MCF 10A (cell line): ENCODE results near the gene RALA. TPM values are rescaled to one million over a fixed set of nuclear protein-coding genes. Genes with fewer than 3 reads are reported as not detected.

Source experiments
- BruUV-seq: library from RNA; stranded (reverse); fragments of 400-500 nt; replicated peaks from 2 replicates; lab custom pipeline; 2021; lab: Mats Ljungman, UMichigan
- CTCF ChIA-PET: fragments of 300-600 bp; sonication (Branson Sonifier 250); formaldehyde crosslinking; extraction: SDS; loops from one replicate; lab custom pipeline; 2021; ENCODE audit warnings: antibody characterized with exemption, inconsistent platforms; lab: Yijun Ruan, JAX
- POLR2A ChIA-PET: fragments of 300-600, 350-650 bp; sonication (Branson Sonifier 250); formaldehyde crosslinking; extraction: SDS; loops from one replicate; lab custom pipeline; 2020; ENCODE audit warnings: antibody characterized with exemption, inconsistent platforms; lab: Yijun Ruan, JAX
- DNase-seq: peaks from one replicate; pipeline ENCODE4 v3.0.0-alpha.2; 2018; ENCODE audit not compliant: unreplicated experiment
- H3K27ac Mint-ChIP-seq: one replicate; pipeline ENCODE4 v1.8.0; 2022; ENCODE audit warnings: mild to moderate bottlenecking, low read depth, mixed read lengths; ENCODE audit not compliant: unreplicated experiment
- H3K27me3 Mint-ChIP-seq: one replicate; pipeline ENCODE4 v1.8.0; 2022; ENCODE audit warnings: mixed read lengths; ENCODE audit not compliant: insufficient read depth, unreplicated experiment
- H3K36me3 Mint-ChIP-seq: one replicate; pipeline ENCODE4 v1.8.0; 2022; ENCODE audit warnings: mild to moderate bottlenecking, moderate library complexity, mixed read lengths; ENCODE audit not compliant: insufficient read depth, unreplicated experiment
- H3K4me1 Mint-ChIP-seq: one replicate; pipeline ENCODE4 v1.8.0; 2022; ENCODE audit warnings: mixed read lengths; ENCODE audit not compliant: insufficient read depth, unreplicated experiment
- H3K4me3 Mint-ChIP-seq: one replicate; pipeline ENCODE4 v1.8.0; 2022; ENCODE audit warnings: mild to moderate bottlenecking, moderate library complexity, mixed read lengths; ENCODE audit not compliant: unreplicated experiment
- H3K9me3 Mint-ChIP-seq: one replicate; pipeline ENCODE4 v1.8.0; 2022; ENCODE audit warnings: mixed read lengths; ENCODE audit not compliant: unreplicated experiment
- CTCF ChIP-seq: fragments of 200-600 bp; IDR thresholded peaks from one replicate; pipeline ENCODE4 v1.8.0; 2022; ENCODE audit warnings: antibody characterized with exemption, mild to moderate bottlenecking; ENCODE audit not compliant: unreplicated experiment
- intact Hi-C: fragments of 100-400 bp; cut with micrococcal nuclease; formaldehyde crosslinking; loops from 2 replicates; pipeline ENCODE4 v1.14.1; 2022
- total RNA-seq: library from RNA; stranded (reverse); gene quantifications from 2 replicates; pipeline ENCODE4 v1.2.3, GENCODE V29; 2022

RALA gene
- total RNA-seq, 1 experiment from 2014 or later = 34.1 TPM

GRCh38 chr7:39695852-39696586 lies 72.6 kb downstream of the RALA start:
- intact Hi-C loops = no loop called here
- no peak overlapping the region for H3K27ac Mint-ChIP-seq
- no peaks in the 10 kb centered on the region for H3K27me3 Mint-ChIP-seq
- POLR2A ChIA-PET = no interaction called here
- no peak for TF ChIP-seq CTCF
- H3K9me3 Mint-ChIP-seq = no peaks in the 10 kb centered on the region
- H3K36me3 Mint-ChIP-seq = peaks cover 45% of the 10 kb centered on the region
- CTCF ChIA-PET = interaction anchor here (0.7 to 1.0 kb wide), 2 partner anchors 54 to 72 kb away, joined by 3 read pairs; no protein-coding TSS in a partner anchor
- DNase-seq = no peak
- peaks cover 22% of the 10 kb centered on the region for H3K4me1 Mint-ChIP-seq
- H3K4me3 Mint-ChIP-seq = no peak overlapping the region
- BruUV-seq = no TSS peak

GRCh38 chr7:39696631-39697030 lies 73.3 kb downstream of the RALA start:
- CTCF ChIA-PET = interaction anchor here (0.6 to 0.7 kb wide), 3 partner anchors 13 to 259 kb away, joined by 3 read pairs; no protein-coding TSS in a partner anchor
- Mint-ChIP-seq H3K4me1 (peaks cover 17% of the 10 kb centered on the region), H3K4me3 (no peak overlapping the region), H3K27ac (no peak overlapping the region), H3K9me3 (no peaks in the 10 kb centered on the region), H3K27me3 (no peaks in the 10 kb centered on the region), H3K36me3 (peaks cover 48% of the 10 kb centered on the region)
- BruUV-seq = no TSS peak
- intact Hi-C loops = no loop called here
- DNase-seq = no peak
- TF ChIP-seq CTCF = no peak
- POLR2A ChIA-PET = no interaction called here

- intact Hi-C loops = no loop called here
- Mint-ChIP-seq H3K27me3 (no peaks in the 10 kb centered on the region), H3K36me3 (peaks cover 51% of the 10 kb centered on the region), H3K9me3 (no peaks in the 10 kb centered on the region), H3K4me3 (no peak overlapping the region), H3K4me1 (peaks cover 12% of the 10 kb centered on the region), H3K27ac (no peak overlapping the region)
- CTCF ChIA-PET = interaction anchor here (0.6 to 0.7 kb wide), 4 partner anchors 12 to 258 kb away, joined by 3 read pairs; no protein-coding TSS in a partner anchor
- no peak for DNase-seq
- BruUV-seq = no TSS peak
- POLR2A ChIA-PET = interaction anchor here (1.0 kb wide), 1 partner anchor 12 kb away, joined by 3 read pairs; no protein-coding TSS in a partner anchor
- no peak for TF ChIP-seq CTCF
These were observed 74.1 kb downstream of the RALA start for GRCh38 chr7:39697483-39697882.

GRCh38 chr7:39700165-39700564 lies 76.8 kb downstream of the RALA start:
- H3K27me3 Mint-ChIP-seq = no peaks in the 10 kb centered on the region
- H3K9me3 Mint-ChIP-seq = no peaks in the 10 kb centered on the region
- intact Hi-C loops = loop anchor here (5.0 kb wide), 1 partner anchor 78 kb away; the partner anchor contains the start of gene RALA
- H3K27ac Mint-ChIP-seq = peak overlapping the region; percentile 7
- POLR2A ChIA-PET = no interaction called here
- H3K4me3 Mint-ChIP-seq = no peak overlapping the region
- no peak for DNase-seq
- H3K4me1 Mint-ChIP-seq = peaks cover 16% of the 10 kb centered on the region
- no peak for TF ChIP-seq CTCF
- BruUV-seq = no TSS peak
- CTCF ChIA-PET = interaction anchor here (0.6 kb wide), 1 partner anchor 831 kb away, joined by 3 read pairs; no protein-coding TSS in a partner anchor
- peaks cover 55% of the 10 kb centered on the region for H3K36me3 Mint-ChIP-seq
